ENCODE results near the gene TM7SF2. TPM values are rescaled to one million over a fixed set of nuclear protein-coding genes. Genes with fewer than 3 reads are reported as not detected.

The TM7SF2 gene
- total RNA-seq, 2 experiments from 2014 or later: 20.0 to 20.4 TPM

- H3K27ac ChIP-seq (ENCODE audit: low read depth in 1 of 2, low read length in 2 of 2): no peak overlapping the region
- H3K36me3 Mint-ChIP-seq (ENCODE audit: low read depth): peaks cover 93% of the 10 kb centered on the region
Observed at GRCh38 chr11:65130631-65131416, 19.2 kb downstream of the TM7SF2 start.

GRCh38 chr11:65131417-65131776, 19.7 kb downstream of the TM7SF2 start:
- peaks cover 68% of the 10 kb centered on the region for H3K36me3 ChIP-seq (ENCODE audit: insufficient read depth, low read length)
- no peak for ATAC-seq (ENCODE audit: poor library complexity)
- ChIA-PET POLR2A (interaction anchor here (0.6 to 3.1 kb wide), 3 partner anchors 9 to 352 kb away, joined by 3 to 18 read pairs (median 5); partner anchors contain the start of genes FAU, MRPL49 and TM7SF2), CTCF (no interaction called here)
- no peaks in the 10 kb centered on the region for H3K27me3 ChIP-seq (ENCODE audit: control insufficient read depth in 1 of 2, insufficient read depth in 2 of 2, low read length in 2 of 2)
- TF ChIP-seq, protein P1, sequence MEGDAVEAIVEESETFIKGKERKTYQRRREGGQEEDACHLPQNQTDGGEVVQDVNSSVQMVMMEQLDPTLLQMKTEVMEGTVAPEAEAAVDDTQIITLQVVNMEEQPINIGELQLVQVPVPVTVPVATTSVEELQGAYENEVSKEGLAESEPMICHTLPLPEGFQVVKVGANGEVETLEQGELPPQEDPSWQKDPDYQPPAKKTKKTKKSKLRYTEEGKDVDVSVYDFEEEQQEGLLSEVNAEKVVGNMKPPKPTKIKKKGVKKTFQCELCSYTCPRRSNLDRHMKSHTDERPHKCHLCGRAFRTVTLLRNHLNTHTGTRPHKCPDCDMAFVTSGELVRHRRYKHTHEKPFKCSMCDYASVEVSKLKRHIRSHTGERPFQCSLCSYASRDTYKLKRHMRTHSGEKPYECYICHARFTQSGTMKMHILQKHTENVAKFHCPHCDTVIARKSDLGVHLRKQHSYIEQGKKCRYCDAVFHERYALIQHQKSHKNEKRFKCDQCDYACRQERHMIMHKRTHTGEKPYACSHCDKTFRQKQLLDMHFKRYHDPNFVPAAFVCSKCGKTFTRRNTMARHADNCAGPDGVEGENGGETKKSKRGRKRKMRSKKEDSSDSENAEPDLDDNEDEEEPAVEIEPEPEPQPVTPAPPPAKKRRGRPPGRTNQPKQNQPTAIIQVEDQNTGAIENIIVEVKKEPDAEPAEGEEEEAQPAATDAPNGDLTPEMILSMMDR (IDR thresholded peaks at IDR 0.05): no peak
- H3K4me1 Mint-ChIP-seq (ENCODE audit: low read depth): peaks cover 40% of the 10 kb centered on the region
- H3K4me1 ChIP-seq (ENCODE audit: insufficient read depth, low read length): peaks cover 44% of the 10 kb centered on the region
- H3K27ac ChIP-seq (ENCODE audit: low read depth in 1 of 2, low read length in 2 of 2): no peak overlapping the region
- intact Hi-C loops (cut with DNase I, micrococcal nuclease): loop anchor here in 1 of 2 experiments (5.0 kb wide), 1 partner anchor 214 kb away; the partner anchor contains the start of gene ATG2A
- peak overlapping the region; percentile 44 for H3K27ac Mint-ChIP-seq
- H3K36me3 Mint-ChIP-seq (ENCODE audit: low read depth): peaks cover 87% of the 10 kb centered on the region
- no peaks in the 10 kb centered on the region for H3K9me3 ChIP-seq (ENCODE audit: control insufficient read depth in 1 of 2, insufficient read depth in 1 of 2, low read length in 2 of 2)
- peak overlapping the region; percentile 56 for H3K4me3 Mint-ChIP-seq
- no peaks in the 10 kb centered on the region for H3K27me3 Mint-ChIP-seq
- peak in 1 of 14 experiments; percentile 16 for DNase-seq
- no peaks in the 10 kb centered on the region for H3K9me3 Mint-ChIP-seq
- H3K4me3 ChIP-seq (ENCODE audit: low read length): no peak overlapping the region

More at GRCh38 chr11:65130631-65131416, 19.2 kb downstream of the TM7SF2 start:
- Histone ChIP-seq H3K4me3 (ENCODE audit: low read length) (no peak overlapping the region), H3K9me3 (ENCODE audit: control insufficient read depth in 1 of 2, insufficient read depth in 1 of 2, low read length in 2 of 2) (no peaks in the 10 kb centered on the region), H3K4me1 (ENCODE audit: insufficient read depth, low read length) (peaks cover 38% of the 10 kb centered on the region), H3K27me3 (ENCODE audit: control insufficient read depth in 1 of 2, insufficient read depth in 2 of 2, low read length in 2 of 2) (no peaks in the 10 kb centered on the region), H3K36me3 (ENCODE audit: insufficient read depth, low read length) (peaks cover 74% of the 10 kb centered on the region)
- Mint-ChIP-seq H3K9me3 (no peaks in the 10 kb centered on the region), H3K27me3 (no peaks in the 10 kb centered on the region), H3K27ac (peak overlapping the region; percentile 30), H3K4me1 (ENCODE audit: low read depth) (peaks cover 35% of the 10 kb centered on the region), H3K4me3 (peak overlapping the region; percentile 56)
- CTCF ChIA-PET: no interaction called here
- TF ChIP-seq, protein P1 (IDR thresholded peaks at IDR 0.05): no peak
- DNase-seq: peak in 1 of 14 experiments; percentile 23
- POLR2A ChIA-PET: interaction anchor here (0.6 to 3.1 kb wide), 3 partner anchors 9 to 352 kb away, joined by 3 to 18 read pairs (median 6); partner anchors contain the start of genes FAU, MRPL49 and TM7SF2
- intact Hi-C loops (cut with DNase I, micrococcal nuclease): loop anchor here in 1 of 2 experiments (5.0 kb wide), 1 partner anchor 214 kb away; the partner anchor contains the start of gene ATG2A
- no peak for ATAC-seq (ENCODE audit: poor library complexity)

DNA sequence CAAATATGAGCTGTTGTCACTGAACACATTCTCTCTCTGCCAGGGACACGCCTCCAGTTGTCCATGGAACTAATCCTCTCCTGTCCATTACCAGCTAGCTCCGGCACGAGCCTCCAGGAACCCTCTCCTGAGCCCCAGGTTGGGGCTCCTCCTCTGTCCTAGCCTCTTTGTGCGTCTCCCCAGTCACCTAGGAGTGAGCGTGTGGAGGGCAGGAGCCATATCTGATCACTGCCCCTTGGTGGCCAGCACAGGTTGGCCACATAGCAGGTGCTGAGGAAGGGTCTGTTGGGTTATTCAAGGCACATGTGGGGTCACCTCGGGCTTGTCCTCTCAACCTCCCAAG, 20.2 kb downstream of the TM7SF2 start:
- intact Hi-C loops (cut with DNase I, micrococcal nuclease): loop anchor here in 1 of 2 experiments (5.0 kb wide), 1 partner anchor 215 kb away; the partner anchor contains the start of gene ATG2A
- Mint-ChIP-seq H3K27ac (peak overlapping the region; percentile 44), H3K9me3 (no peaks in the 10 kb centered on the region), H3K36me3 (ENCODE audit: low read depth) (peaks cover 82% of the 10 kb centered on the region), H3K4me3 (peak overlapping the region; percentile 30), H3K4me1 (ENCODE audit: low read depth) (peaks cover 45% of the 10 kb centered on the region), H3K27me3 (no peaks in the 10 kb centered on the region)
- ChIA-PET POLR2A (interaction anchor here (0.8 to 3.1 kb wide), 2 partner anchors 10 to 20 kb away, joined by 5 to 18 read pairs; partner anchors contain the start of genes FAU, MRPL49 and TM7SF2), CTCF (no interaction called here)
- TF ChIP-seq, protein P1 (IDR thresholded peaks at IDR 0.05): no peak
- DNase-seq: peak in 1 of 14 experiments; percentile 11
- ATAC-seq (ENCODE audit: poor library complexity): no peak
- Histone ChIP-seq H3K27me3 (ENCODE audit: control insufficient read depth in 1 of 2, insufficient read depth in 2 of 2, low read length in 2 of 2) (no peaks in the 10 kb centered on the region), H3K9me3 (ENCODE audit: control insufficient read depth in 1 of 2, insufficient read depth in 1 of 2, low read length in 2 of 2) (no peaks in the 10 kb centered on the region), H3K36me3 (ENCODE audit: insufficient read depth, low read length) (peaks cover 63% of the 10 kb centered on the region), H3K27ac (ENCODE audit: low read depth in 1 of 2, low read length in 2 of 2) (no peak overlapping the region), H3K4me3 (ENCODE audit: low read length) (no peak overlapping the region), H3K4me1 (ENCODE audit: insufficient read depth, low read length) (peaks cover 47% of the 10 kb centered on the region)
